Panc1 (cell line): ENCODE data around the gene PRTN3. TPM values are rescaled to one million over a fixed set of nuclear protein-coding genes. Genes with fewer than 3 reads are reported as not detected.
"Not testable (repeated sequence)": the region's sequence is repeated elsewhere in the genome, so short reads cannot be mapped to it uniquely, and the experiment has no call there.

Experiments used
- ATAC-seq: fragments of 200-7000 bp; cut with Tn5 transposase; 2 replicates; pipeline ENCODE4 v1.9.1; 2020; ENCODE audit warnings: mild to moderate bottlenecking, moderate library complexity
- BruUV-seq: library from RNA; stranded (reverse); fragments of 400-500 nt; replicated peaks from 2 replicates; lab custom pipeline; 2021; lab: Mats Ljungman, UMichigan
- CTCF ChIA-PET: fragments of 300-600 bp; sonication (Branson Sonifier 250); formaldehyde crosslinking; loops from one replicate; lab custom pipeline; 2022; ENCODE audit warnings: antibody characterized with exemption; lab: Charles Lee
- POLR2A ChIA-PET: fragments of 300-600 bp; sonication (Branson Sonifier 250); formaldehyde crosslinking; loops from one replicate; lab custom pipeline; 2022; ENCODE audit warnings: antibody characterized with exemption; lab: Charles Lee
- DNase-seq: peaks from one replicate; pipeline ENCODE4 v3.0.0-alpha.2; 2010; ENCODE audit warnings: low read depth, low spot score
- H3K27ac ChIP-seq: 2 replicates; pipeline ENCODE4 v1.5.1; 2011; ENCODE audit warnings: mild to moderate bottlenecking, low read length, inconsistent platforms
- H3K27me3 ChIP-seq: fragments of 200-500 bp; sonication (Bioruptor generic); 2 replicates; pipeline ENCODE4 v1.6.0; 2014; ENCODE audit warnings: low read length, inconsistent platforms; ENCODE audit not compliant: control insufficient read depth, insufficient read depth
- H3K36me3 ChIP-seq: fragments of 200-500 bp; sonication (Bioruptor generic); 2 replicates; pipeline ENCODE4 v1.5.1; 2014; ENCODE audit warnings: inconsistent platforms, mild to moderate bottlenecking, low read length, moderate library complexity; ENCODE audit not compliant: control insufficient read depth, insufficient read depth
- H3K4me1 ChIP-seq: 2 replicates; pipeline ENCODE4 v1.5.1; 2011; ENCODE audit warnings: inconsistent platforms, mild to moderate bottlenecking, low read length, moderate library complexity; ENCODE audit not compliant: control insufficient read depth, insufficient read depth
- H3K4me3 ChIP-seq, 2 experiments: 2 replicates each; pipeline ENCODE4 v1.5.1; 2011 to 2012; ENCODE audit warnings: low read depth in 2 of 2, low read length in 2 of 2, mild to moderate bottlenecking in 2 of 2, inconsistent platforms in 1 of 2, moderate library complexity in 1 of 2
- H3K9me3 ChIP-seq: fragments of 200-500 bp; sonication (Bioruptor generic); 2 replicates; pipeline ENCODE4 v1.5.1; 2014; ENCODE audit warnings: low read depth, mild to moderate bottlenecking, inconsistent platforms, low read length, moderate library complexity; ENCODE audit not compliant: control insufficient read depth, insufficient read depth
- CTCF ChIP-seq: fragments of 450-650 bp; IDR thresholded peaks from 2 replicates; pipeline ENCODE4 v1.5.1; 2017; ENCODE audit warnings: mild to moderate bottlenecking
- POLR2AphosphoS5 ChIP-seq: IDR thresholded peaks from 2 replicates; pipeline ENCODE4 v1.6.1; 2012; ENCODE audit warnings: mild to moderate bottlenecking, low read depth, low read length, moderate library complexity
- REST ChIP-seq, 2 experiments: IDR thresholded peaks; 2 replicates each; pipeline ENCODE4 v1.6.1; 2011 to 2012; ENCODE audit warnings: low read depth in 2 of 2, control low read depth in 1 of 2, low read length in 1 of 2, mild to moderate bottlenecking in 1 of 2, moderate library complexity in 1 of 2; ENCODE audit not compliant: insufficient read depth in 1 of 2
- SIN3A ChIP-seq: IDR thresholded peaks from 2 replicates; pipeline ENCODE4 v1.6.1; 2012; ENCODE audit warnings: low read depth, mild to moderate bottlenecking, low read length, moderate library complexity, borderline replicate concordance; ENCODE audit not compliant: insufficient read depth
- TCF7L2 ChIP-seq: IDR thresholded peaks from 2 replicates; pipeline ENCODE4 v1.6.1; 2011; ENCODE audit warnings: mild to moderate bottlenecking, low read depth, low read length, inconsistent platforms
- in situ Hi-C: cut with HindIII; loops from 2 replicates; pipeline ENCODE4 v1.10.0; 2016; ENCODE audit warnings: low sequenced_read_pairs, low pct_unique_long_range_greater_than_20kb
- intact Hi-C: fragments of 100-400 bp; cut with micrococcal nuclease; formaldehyde crosslinking; loops from one replicate; pipeline ENCODE4 v1.10.0; 2022; ENCODE audit not compliant: unreplicated experiment
- total RNA-seq: library from RNA; stranded (reverse); gene quantifications from one replicate; pipeline ENCODE4 v1.2.1, GENCODE V29; 2021; ENCODE audit not compliant: unreplicated experiment

The PRTN3 gene
- total RNA-seq, 1 experiment from 2014 or later: 1.5 TPM

GRCh38 chr19:853014-853585 lies 12.3 kb downstream of the PRTN3 start:
- no peak overlapping the region for H3K27ac ChIP-seq
- ChIA-PET POLR2A (no interaction called here), CTCF (no interaction called here)
- no peak overlapping the region for H3K4me3 ChIP-seq
- peaks cover 7% of the 10 kb centered on the region for H3K4me1 ChIP-seq
- no peaks in the 10 kb centered on the region for H3K9me3 ChIP-seq
- DNase-seq (no peak), ATAC-seq (no peak)
- no TSS peak for BruUV-seq
- no peaks in the 10 kb centered on the region for H3K36me3 ChIP-seq
- in situ Hi-C loops (no loop called here), intact Hi-C loops (no loop called here)
- TF ChIP-seq REST (IDR thresholded peaks at IDR 0.05; ENCODE audit: insufficient read depth in 1 of 2, low read depth in 2 of 2, low read length in 1 of 2) (no peak), CTCF (no peak), TCF7L2 (no peak)
- H3K27me3 ChIP-seq: no peaks in the 10 kb centered on the region

GRCh38 chr19:853614-854220 lies 12.9 kb downstream of the PRTN3 start:
- BruUV-seq, H3K27ac ChIP-seq, intact Hi-C loops, H3K36me3 ChIP-seq, H3K9me3 ChIP-seq, H3K27me3 ChIP-seq, ATAC-seq, H3K4me1 ChIP-seq, DNase-seq, H3K4me3 ChIP-seq, in situ Hi-C loops, CTCF ChIA-PET, POLR2A ChIA-PET: not testable (repeated sequence)

- ATAC-seq (no peak), DNase-seq (no peak)
- Histone ChIP-seq H3K36me3 (no peaks in the 10 kb centered on the region), H3K27ac (no peak overlapping the region), H3K4me1 (peaks cover 9% of the 10 kb centered on the region), H3K9me3 (no peaks in the 10 kb centered on the region), H3K27me3 (no peaks in the 10 kb centered on the region), H3K4me3 (no peak overlapping the region)
- CTCF ChIA-PET: no interaction called here
- intact Hi-C loops: no loop called here
- TF ChIP-seq REST (IDR thresholded peaks at IDR 0.05; ENCODE audit: insufficient read depth in 1 of 2, low read depth in 2 of 2, low read length in 1 of 2): no peak
- no peak for TF ChIP-seq SIN3A
- no peak for TF ChIP-seq TCF7L2
- no peak for TF ChIP-seq POLR2AphosphoS5
- TF ChIP-seq CTCF: no peak
- POLR2A ChIA-PET: no interaction called here
- in situ Hi-C loops: no loop called here
- no TSS peak for BruUV-seq
Observed at GRCh38 chr19:854549-854948, 13.8 kb downstream of the PRTN3 start.
